H9 (cell line): ENCODE measurements around the gene IFI27. TPM values are rescaled to one million over a fixed set of nuclear protein-coding genes. Genes with fewer than 3 reads are reported as not detected.

Experiments used
- DNase-seq: peaks from one replicate; pipeline ENCODE4 v3.0.0-alpha.2; 2017
- H2AFZ ChIP-seq: one replicate; pipeline ENCODE4 v1.6.1; 2013; ENCODE audit warnings: mild to moderate bottlenecking, low read length, control low read depth, moderate library complexity
- H2AK5ac ChIP-seq: 2 replicates; pipeline ENCODE4 v1.6.1; 2013; ENCODE audit warnings: low read length, control low read depth, mixed read lengths; ENCODE audit not compliant: insufficient read length
- H2BK120ac ChIP-seq: one replicate; pipeline ENCODE4 v1.6.1; 2013; ENCODE audit warnings: low read depth, mild to moderate bottlenecking, low read length, control low read depth, inconsistent platforms; ENCODE audit not compliant: poor library complexity, severe bottlenecking
- H2BK12ac ChIP-seq: 2 replicates; pipeline ENCODE4 v1.6.1; 2013; ENCODE audit warnings: low read length, control low read depth, mixed read lengths, low read depth; ENCODE audit not compliant: insufficient read length
- H2BK15ac ChIP-seq: 2 replicates; pipeline ENCODE4 v1.6.1; 2013; ENCODE audit warnings: low read depth, low read length, control low read depth
- H2BK20ac ChIP-seq: one replicate; pipeline ENCODE4 v1.6.1; 2013; ENCODE audit warnings: low read depth, mild to moderate bottlenecking, low read length, control low read depth, inconsistent platforms; ENCODE audit not compliant: poor library complexity, severe bottlenecking
- H2BK5ac ChIP-seq: 2 replicates; pipeline ENCODE4 v1.6.1; 2013; ENCODE audit warnings: low read length, control low read depth, mixed read lengths; ENCODE audit not compliant: insufficient read length
- H3K14ac ChIP-seq: 2 replicates; pipeline ENCODE4 v1.6.1; 2013; ENCODE audit warnings: low read length, control low read depth; ENCODE audit not compliant: insufficient read depth
- H3K18ac ChIP-seq: 2 replicates; pipeline ENCODE4 v1.6.1; 2013; ENCODE audit warnings: low read depth, mild to moderate bottlenecking, mixed read lengths, low read length, control low read depth; ENCODE audit not compliant: insufficient read length
- H3K23ac ChIP-seq: 2 replicates; pipeline ENCODE4 v1.6.1; 2013; ENCODE audit warnings: low read length, control low read depth, mixed read lengths, low read depth; ENCODE audit not compliant: insufficient read length
- H3K23me2 ChIP-seq: 2 replicates; pipeline ENCODE4 v1.6.1; 2013; ENCODE audit warnings: low read depth, mild to moderate bottlenecking, mixed read lengths, low read length, control low read depth; ENCODE audit not compliant: insufficient read length, poor library complexity, severe bottlenecking
- H3K27ac ChIP-seq: 2 replicates; pipeline ENCODE4 v1.5.1; 2013; ENCODE audit warnings: low read length, control low read depth, mixed read lengths, low read depth; ENCODE audit not compliant: insufficient read length
- H3K27me3 ChIP-seq: 2 replicates; pipeline ENCODE4 v1.6.1; 2013; ENCODE audit warnings: low read length, control low read depth, inconsistent platforms; ENCODE audit not compliant: insufficient read depth
- H3K4ac ChIP-seq: 2 replicates; pipeline ENCODE4 v1.6.1; 2013; ENCODE audit warnings: low read depth, mild to moderate bottlenecking, control low read depth, inconsistent platforms, low read length, moderate library complexity
- H3K4me1 ChIP-seq: 2 replicates; pipeline ENCODE4 v1.6.1; 2013; ENCODE audit warnings: low read length, control low read depth, inconsistent platforms; ENCODE audit not compliant: insufficient read depth
- H3K4me2 ChIP-seq: 2 replicates; pipeline ENCODE4 v1.6.1; 2013; ENCODE audit warnings: low read length, control low read depth, mixed read lengths; ENCODE audit not compliant: insufficient read length, insufficient read depth
- H3K56ac ChIP-seq: 2 replicates; pipeline ENCODE4 v1.6.1; 2013; ENCODE audit warnings: low read depth, mild to moderate bottlenecking, mixed read lengths, low read length, control low read depth; ENCODE audit not compliant: insufficient read length
- H3K79me1 ChIP-seq: 2 replicates; pipeline ENCODE4 v1.6.1; 2013; ENCODE audit warnings: low read depth, mild to moderate bottlenecking, moderate library complexity, low read length, control low read depth, inconsistent platforms; ENCODE audit not compliant: insufficient read depth, poor library complexity, severe bottlenecking
- H3K79me2 ChIP-seq: 2 replicates; pipeline ENCODE4 v1.6.1; 2013; ENCODE audit warnings: low read length, control low read depth, inconsistent platforms; ENCODE audit not compliant: insufficient read depth
- H3K9ac ChIP-seq: 2 replicates; pipeline ENCODE4 v1.6.1; 2013; ENCODE audit warnings: low read length, control low read depth, mixed read lengths; ENCODE audit not compliant: insufficient read length; ENCODE audit errors: extremely low read depth
- H3K9me3 ChIP-seq: one replicate; pipeline ENCODE4 v1.6.1; 2013; ENCODE audit warnings: low read depth, low read length, inconsistent platforms; ENCODE audit not compliant: control insufficient read depth
- H3T11ph ChIP-seq: one replicate; pipeline ENCODE4 v1.6.1; 2013; ENCODE audit warnings: mild to moderate bottlenecking, low read length, control low read depth, inconsistent platforms
- H4K20me1 ChIP-seq: one replicate; pipeline ENCODE4 v1.6.1; 2013; ENCODE audit not compliant: control insufficient read depth, insufficient read length, insufficient read depth
- H4K5ac ChIP-seq: 2 replicates; pipeline ENCODE4 v1.6.1; 2013; ENCODE audit warnings: low read depth, mild to moderate bottlenecking, mixed read lengths, low read length, control low read depth; ENCODE audit not compliant: insufficient read length
- H4K8ac ChIP-seq: replicated peaks from 2 replicates; pipeline ENCODE4 v1.6.1; 2013; ENCODE audit warnings: low read length, control low read depth, mixed read lengths, low read depth; ENCODE audit not compliant: insufficient read length
- H4K91ac ChIP-seq: 2 replicates; pipeline ENCODE4 v1.6.1; 2013; ENCODE audit warnings: low read depth, mild to moderate bottlenecking, moderate library complexity, mixed read lengths, low read length, control low read depth; ENCODE audit not compliant: insufficient read length
- H3K27ac Mint-ChIP-seq, 3 experiments: 2 replicates in 2 of 3; 3 replicates in 1 of 3; pipeline ENCODE4 v1.8.0; 2020 to 2021; ENCODE audit warnings: mixed read lengths in 3 of 3, mild to moderate bottlenecking in 1 of 3, moderate library complexity in 1 of 3
- H3K27me3 Mint-ChIP-seq: 2 replicates; pipeline ENCODE4 v1.8.0; 2021; ENCODE audit warnings: low read depth, mild to moderate bottlenecking, moderate library complexity, mixed read lengths
- H3K36me3 Mint-ChIP-seq, 3 experiments: 2 replicates in 2 of 3; 3 replicates in 1 of 3; pipeline ENCODE4 v1.8.0; 2020 to 2021; ENCODE audit warnings: low read depth in 3 of 3, mixed read lengths in 3 of 3; ENCODE audit not compliant: insufficient read depth in 1 of 3
- H3K4me1 Mint-ChIP-seq, 2 experiments: 2 replicates each; pipeline ENCODE4 v1.8.0; 2020; ENCODE audit warnings: mixed read lengths in 2 of 2
- H3K4me3 Mint-ChIP-seq, 2 experiments: 2 replicates in 1 of 2; 3 replicates in 1 of 2; pipeline ENCODE4 v1.8.0; 2020 to 2021; ENCODE audit warnings: mild to moderate bottlenecking in 2 of 2, mixed read lengths in 2 of 2, moderate library complexity in 1 of 2
- H3K9me3 Mint-ChIP-seq, 2 experiments: 2 replicates in 1 of 2; 3 replicates in 1 of 2; pipeline ENCODE4 v1.8.0; 2020; ENCODE audit warnings: mild to moderate bottlenecking in 2 of 2, mixed read lengths in 2 of 2, moderate library complexity in 1 of 2
- CTCF ChIP-seq: fragments of 200-600 bp; sonication (generic); conservative IDR thresholded peaks from 3 replicates; pipeline ENCODE4 v1.8.0; 2021; ENCODE audit warnings: antibody characterized with exemption, mild to moderate bottlenecking
- WGBS: extraction: QIAGEN DNeasy Blood & Tissue Kit; methylation state at CpG from one replicate; pipeline ENCODE4 v1.1.7; 2013; ENCODE audit warnings: missing lambda C conversion rate, low lambda C conversion rate, mixed read lengths; ENCODE audit not compliant: insufficient read length; ENCODE audit errors: extremely low coverage; 5-methylcytosine and 5-hydroxymethylcytosine counted together
- total RNA-seq: library from RNA; stranded (reverse); gene quantifications from 2 replicates; pipeline ENCODE4 v1.2.1, GENCODE V29; 2021

The IFI27 gene
- total RNA-seq, 1 experiment from 2014 or later, result 1.7 TPM

DNA sequence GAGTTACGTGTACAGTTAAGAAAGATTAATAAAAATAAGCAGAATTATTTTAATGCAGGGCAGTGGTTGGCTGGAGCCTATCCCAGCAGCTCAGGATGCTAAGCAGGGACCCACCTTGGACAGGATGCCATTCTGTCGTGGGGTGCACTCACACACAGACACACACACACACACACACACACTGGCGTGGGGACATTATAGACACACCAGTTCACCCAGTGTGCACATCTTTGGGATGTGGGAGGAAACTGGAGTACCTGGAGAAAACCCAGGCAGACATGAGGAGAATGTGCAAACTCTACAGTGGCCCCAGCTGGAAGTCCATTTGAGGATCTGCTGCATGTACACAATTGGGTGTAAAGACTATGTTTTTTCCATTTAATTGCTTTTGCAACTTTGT is 31.7 kb downstream of the IFI27 start:
- no peaks in the 10 kb centered on the region for H3K27me3 Mint-ChIP-seq
- peaks cover 0 to 3% of the 10 kb centered on the region in 2 experiments; a peak in 1 of 5 replicates for H3K9me3 Mint-ChIP-seq
- H2BK15ac ChIP-seq, result no peak overlapping the region
- no peak overlapping the region for H2AK5ac ChIP-seq
- H3K79me2 ChIP-seq, result no peaks in the 10 kb centered on the region
- no peak overlapping the region for H2BK20ac ChIP-seq
- peaks cover 2% of the 10 kb centered on the region for H3K23me2 ChIP-seq
- no peak overlapping the region for H4K5ac ChIP-seq
- H3K4ac ChIP-seq, result no peak overlapping the region
- H3K4me2 ChIP-seq, result no peak overlapping the region
- no peak overlapping the region for H3K18ac ChIP-seq
- H3K4me1 ChIP-seq, result peaks cover 4% of the 10 kb centered on the region; the same call in 1 of the 2 replicates
- peaks cover 25 to 31% of the 10 kb centered on the region in 2 experiments for H3K4me1 Mint-ChIP-seq
- H3K36me3 Mint-ChIP-seq, result no peaks in the 10 kb centered on the region
- H3K23ac ChIP-seq, result no peak overlapping the region
- H2BK120ac ChIP-seq, result no peak overlapping the region
- DNase-seq, result no peak
- H2AFZ ChIP-seq, result no peak overlapping the region
- H3K9me3 ChIP-seq, result no peaks in the 10 kb centered on the region
- H2BK12ac ChIP-seq, result no peak overlapping the region
- no peak overlapping the region for H3K27ac ChIP-seq
- H3K56ac ChIP-seq, result no peak overlapping the region
- H4K8ac ChIP-seq, result no peak overlapping the region
- no peak overlapping the region for H3K27ac Mint-ChIP-seq
- no peak overlapping the region for H2BK5ac ChIP-seq
- no peak overlapping the region for H3K9ac ChIP-seq
- H3K27me3 ChIP-seq, result no peaks in the 10 kb centered on the region
- H3T11ph ChIP-seq, result no peak overlapping the region
- TF ChIP-seq CTCF, result no peak
- H3K4me3 Mint-ChIP-seq, result no peak overlapping the region
- H3K79me1 ChIP-seq, result no peaks in the 10 kb centered on the region
- H4K20me1 ChIP-seq, result no peaks in the 10 kb centered on the region
- WGBS, result no CpG with 5 or more reads among the region's 3 CpGs
- H3K14ac ChIP-seq, result no peak overlapping the region
- no peak overlapping the region for H4K91ac ChIP-seq
